ENCODE measurements around the gene OR9A2.

The OR9A2 gene

DNA sequence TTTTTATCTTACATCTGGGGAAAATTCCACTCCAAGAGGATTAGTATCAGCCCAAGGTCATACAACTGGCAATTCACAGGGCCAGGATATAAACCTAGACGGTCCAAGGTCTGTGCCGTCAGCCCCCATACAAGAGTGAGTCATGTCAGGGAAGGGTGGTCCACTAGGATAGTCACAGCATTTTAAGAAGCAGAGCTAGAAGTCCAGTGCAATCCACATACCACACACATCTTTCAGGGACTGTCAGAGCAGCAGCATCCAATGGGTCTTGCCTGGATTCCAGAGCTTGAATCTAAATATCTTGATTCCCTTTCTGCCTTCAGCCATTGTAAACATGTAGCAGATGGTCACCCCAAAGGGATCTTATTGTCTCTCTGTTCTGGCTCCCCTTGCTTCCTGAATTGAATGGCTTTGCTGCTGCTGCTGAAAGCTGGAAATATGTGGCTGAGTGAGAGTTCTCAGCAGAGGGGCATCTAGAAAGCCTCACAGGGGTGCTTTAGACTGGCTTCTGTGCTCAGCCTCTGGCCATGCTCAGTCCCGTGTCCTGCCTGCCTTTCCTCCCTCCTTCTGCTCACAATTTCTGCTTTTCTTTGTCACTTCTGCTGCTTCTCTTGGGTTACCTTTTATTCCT, 15.3 kb upstream of the OR9A2 start:
- DNase-seq: peak; percentile 9
- no peaks in the 10 kb centered on the region for H4K20me1 ChIP-seq (ENCODE audit: insufficient read depth, low read length)
- H3K36me3 ChIP-seq (replicated peaks; ENCODE audit: insufficient read depth, low read length): no peaks in the 10 kb centered on the region
- no peaks in the 10 kb centered on the region for H3K79me2 ChIP-seq (ENCODE audit: low read length)
- H3F3A ChIP-seq (ENCODE audit: insufficient read depth, low read length): no peaks in the 10 kb centered on the region
- no peak overlapping the region for H3K27ac ChIP-seq (ENCODE audit: low read length)
- H3K9me3 ChIP-seq (replicated peaks; ENCODE audit: insufficient read depth, low read length): no peaks in the 10 kb centered on the region
- H3K27me3 ChIP-seq (replicated peaks; ENCODE audit: insufficient read depth, low read length): no peaks in the 10 kb centered on the region
- H2AFZ ChIP-seq (ENCODE audit: low read length): peak overlapping the region; percentile 7; the same call in 1 of the 2 replicates
- TF ChIP-seq EZH2 (optimal IDR thresholded peaks at IDR 0.05; ENCODE audit: low read depth, low read length) (no peak), EZH2phosphoT487 (IDR thresholded peaks at IDR 0.05; ENCODE audit: low read length) (no peak)
- TF ChIP-seq, protein P1, sequence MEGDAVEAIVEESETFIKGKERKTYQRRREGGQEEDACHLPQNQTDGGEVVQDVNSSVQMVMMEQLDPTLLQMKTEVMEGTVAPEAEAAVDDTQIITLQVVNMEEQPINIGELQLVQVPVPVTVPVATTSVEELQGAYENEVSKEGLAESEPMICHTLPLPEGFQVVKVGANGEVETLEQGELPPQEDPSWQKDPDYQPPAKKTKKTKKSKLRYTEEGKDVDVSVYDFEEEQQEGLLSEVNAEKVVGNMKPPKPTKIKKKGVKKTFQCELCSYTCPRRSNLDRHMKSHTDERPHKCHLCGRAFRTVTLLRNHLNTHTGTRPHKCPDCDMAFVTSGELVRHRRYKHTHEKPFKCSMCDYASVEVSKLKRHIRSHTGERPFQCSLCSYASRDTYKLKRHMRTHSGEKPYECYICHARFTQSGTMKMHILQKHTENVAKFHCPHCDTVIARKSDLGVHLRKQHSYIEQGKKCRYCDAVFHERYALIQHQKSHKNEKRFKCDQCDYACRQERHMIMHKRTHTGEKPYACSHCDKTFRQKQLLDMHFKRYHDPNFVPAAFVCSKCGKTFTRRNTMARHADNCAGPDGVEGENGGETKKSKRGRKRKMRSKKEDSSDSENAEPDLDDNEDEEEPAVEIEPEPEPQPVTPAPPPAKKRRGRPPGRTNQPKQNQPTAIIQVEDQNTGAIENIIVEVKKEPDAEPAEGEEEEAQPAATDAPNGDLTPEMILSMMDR (IDR thresholded peaks at IDR 0.05; ENCODE audit: low read length): no peak
- peaks cover 13% of the 10 kb centered on the region for H3K4me1 ChIP-seq (ENCODE audit: low read length)
- no peak overlapping the region for H3K9ac ChIP-seq (ENCODE audit: low read length)
- H3K4me3 ChIP-seq (ENCODE audit: low read length): no peak overlapping the region
- H3K4me2 ChIP-seq (ENCODE audit: low read depth, low read length): peak overlapping the region; percentile 24; the same call in 1 of the 2 replicates
- no peaks in the 10 kb centered on the region for H3K9me2 ChIP-seq (replicated peaks; ENCODE audit: insufficient read depth, low read length)

DNA sequence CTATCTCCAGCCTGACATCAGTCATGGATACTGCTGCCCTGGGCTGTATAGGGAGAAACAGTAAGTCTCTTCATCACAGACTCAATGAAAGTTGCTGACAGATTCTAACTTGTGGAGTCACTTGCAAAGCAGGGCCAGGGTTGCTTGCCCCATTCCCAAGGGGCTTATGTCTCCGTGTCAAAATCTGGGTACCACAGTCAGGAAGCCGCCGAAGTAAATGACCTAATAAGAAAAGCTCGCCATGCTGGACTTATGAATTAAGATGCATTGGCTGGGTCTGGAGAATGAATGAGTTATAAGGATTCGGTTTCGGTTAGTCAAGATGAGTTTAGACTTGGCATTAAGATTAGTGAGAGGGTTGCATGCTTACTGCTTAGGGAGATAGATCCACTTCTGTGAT, 14.4 kb upstream of the OR9A2 start:
- no peak for DNase-seq
- Histone ChIP-seq H3K27me3 (replicated peaks; ENCODE audit: insufficient read depth, low read length) (no peaks in the 10 kb centered on the region), H3K4me2 (ENCODE audit: low read depth, low read length) (no peak overlapping the region), H3K9ac (ENCODE audit: low read length) (no peak overlapping the region), H3K36me3 (replicated peaks; ENCODE audit: insufficient read depth, low read length) (no peaks in the 10 kb centered on the region), H3F3A (ENCODE audit: insufficient read depth, low read length) (no peaks in the 10 kb centered on the region), H3K27ac (ENCODE audit: low read length) (no peak overlapping the region), H3K4me3 (ENCODE audit: low read length) (no peak overlapping the region), H3K9me2 (replicated peaks; ENCODE audit: insufficient read depth, low read length) (no peaks in the 10 kb centered on the region), H4K20me1 (ENCODE audit: insufficient read depth, low read length) (no peaks in the 10 kb centered on the region), H2AFZ (ENCODE audit: low read length) (no peak overlapping the region), H3K79me2 (ENCODE audit: low read length) (no peaks in the 10 kb centered on the region), H3K4me1 (ENCODE audit: low read length) (peaks cover 13% of the 10 kb centered on the region), H3K9me3 (replicated peaks; ENCODE audit: insufficient read depth, low read length) (no peaks in the 10 kb centered on the region)
- TF ChIP-seq EZH2 (optimal IDR thresholded peaks at IDR 0.05; ENCODE audit: low read depth, low read length): no peak
- no peak for TF ChIP-seq EZH2phosphoT487 (IDR thresholded peaks at IDR 0.05; ENCODE audit: low read length)
- TF ChIP-seq, protein P1 (IDR thresholded peaks at IDR 0.05; ENCODE audit: low read length): no peak

DNA sequence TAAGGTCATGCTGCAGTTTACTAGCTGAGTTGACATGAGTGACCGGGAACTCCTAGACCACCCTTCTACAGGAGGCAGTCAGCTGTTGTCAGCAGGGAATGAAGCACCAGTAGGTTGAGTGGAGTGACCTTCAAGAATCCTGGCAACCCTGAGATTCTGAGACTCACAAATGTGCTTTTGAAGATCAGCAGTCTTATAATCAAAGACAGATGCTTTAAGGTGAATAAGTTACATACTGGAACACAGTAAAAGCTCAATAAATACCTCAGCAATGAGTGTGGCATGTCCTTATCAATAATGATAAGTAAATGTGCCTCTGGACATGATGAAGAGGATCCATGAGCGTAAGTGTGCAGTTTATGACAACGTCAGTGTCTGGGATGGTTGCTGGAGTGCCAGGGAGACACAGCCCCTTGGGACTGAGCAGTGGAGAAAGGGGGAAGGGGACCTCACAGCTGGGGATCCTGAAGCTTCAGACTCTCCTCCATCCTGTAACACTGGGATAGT, 13.3 kb upstream of the OR9A2 start:
- Histone ChIP-seq H3F3A (ENCODE audit: insufficient read depth, low read length) (no peaks in the 10 kb centered on the region), H4K20me1 (ENCODE audit: insufficient read depth, low read length) (no peaks in the 10 kb centered on the region), H3K9me3 (replicated peaks; ENCODE audit: insufficient read depth, low read length) (no peaks in the 10 kb centered on the region), H3K27ac (ENCODE audit: low read length) (no peak overlapping the region), H3K9me2 (replicated peaks; ENCODE audit: insufficient read depth, low read length) (no peaks in the 10 kb centered on the region), H3K79me2 (ENCODE audit: low read length) (no peaks in the 10 kb centered on the region), H3K4me3 (ENCODE audit: low read length) (no peak overlapping the region), H3K4me1 (ENCODE audit: low read length) (peaks cover 13% of the 10 kb centered on the region), H3K27me3 (replicated peaks; ENCODE audit: insufficient read depth, low read length) (no peaks in the 10 kb centered on the region), H3K9ac (ENCODE audit: low read length) (no peak overlapping the region), H2AFZ (ENCODE audit: low read length) (no peak overlapping the region), H3K36me3 (replicated peaks; ENCODE audit: insufficient read depth, low read length) (no peaks in the 10 kb centered on the region), H3K4me2 (ENCODE audit: low read depth, low read length) (no peak overlapping the region)
- DNase-seq: no peak
- TF ChIP-seq, protein P1 (IDR thresholded peaks at IDR 0.05; ENCODE audit: low read length): no peak
- TF ChIP-seq EZH2 (optimal IDR thresholded peaks at IDR 0.05; ENCODE audit: low read depth, low read length) (no peak), EZH2phosphoT487 (IDR thresholded peaks at IDR 0.05; ENCODE audit: low read length) (no peak)
